NCI-H524 (cell line): Measurements from ENCODE around the gene EDAR.

ENCODE experiments used
- DNase-seq, 2 experiments: peaks; one replicate each; lab custom pipeline; 2025; lab: John Stamatoyannopoulos, UW

Gene EDAR

DNA sequence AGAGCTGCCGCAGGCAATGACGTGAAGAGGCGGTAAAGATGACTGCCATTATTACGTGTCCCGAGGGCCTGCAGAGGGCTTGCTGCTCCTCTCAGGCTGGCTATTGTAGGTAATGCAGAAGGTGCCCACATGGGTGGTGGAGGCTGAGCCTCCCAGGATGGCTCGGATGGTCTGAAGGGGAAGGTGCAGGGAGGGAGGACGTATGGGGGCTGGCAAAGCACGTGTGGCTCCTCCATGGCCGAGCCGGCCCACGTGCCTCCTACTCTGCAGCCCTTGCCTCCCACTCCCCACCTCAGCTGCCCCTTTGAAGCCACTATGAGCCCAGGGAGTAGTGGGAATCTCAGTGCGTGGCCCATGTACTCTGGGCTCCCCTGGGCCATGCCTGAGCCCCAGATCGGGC lies 48.9 kb downstream of the EDAR start:
- no peak for DNase-seq

GRCh38 chr2:108938077-108938710 lies 50.8 kb downstream of the EDAR start:
- DNase-seq: no peak

DNA sequence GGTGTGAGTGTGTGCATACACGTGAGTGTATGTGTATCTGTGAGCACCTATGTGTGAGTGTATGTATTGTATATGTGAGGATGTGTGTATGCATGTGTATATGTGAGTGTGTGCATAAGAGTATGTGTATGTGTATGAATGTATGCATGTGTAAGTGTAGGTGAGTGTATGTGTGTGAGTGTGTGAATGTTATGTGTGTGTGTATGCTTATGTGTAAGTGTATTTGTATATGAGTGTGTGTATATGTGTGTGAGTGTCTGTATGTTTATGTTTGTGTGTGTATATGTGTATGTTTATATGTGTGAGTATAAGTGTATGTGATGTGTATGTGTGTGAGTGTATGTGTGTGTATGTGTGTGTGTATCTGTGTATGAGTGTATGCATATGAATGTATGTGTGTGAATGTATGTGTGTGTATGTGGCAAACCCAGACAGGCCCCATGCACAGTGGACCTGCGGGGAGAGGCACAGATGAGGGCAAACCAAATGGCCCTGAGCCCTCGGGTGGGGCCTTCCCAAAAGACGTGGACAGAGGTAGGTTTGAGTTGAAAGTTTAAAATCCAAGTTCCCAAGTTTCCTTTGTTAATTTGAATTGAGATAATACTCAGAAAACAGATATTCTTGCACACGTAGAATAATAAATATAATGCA lies 51.5 kb downstream of the EDAR start:
- no peak for DNase-seq

- no peak for DNase-seq
These were observed 52.2 kb downstream of the EDAR start for GRCh38 chr2:108936866-108937265.

GRCh38 chr2:108936076-108936864 lies 52.8 kb downstream of the EDAR start:
- DNase-seq: no peak

DNA sequence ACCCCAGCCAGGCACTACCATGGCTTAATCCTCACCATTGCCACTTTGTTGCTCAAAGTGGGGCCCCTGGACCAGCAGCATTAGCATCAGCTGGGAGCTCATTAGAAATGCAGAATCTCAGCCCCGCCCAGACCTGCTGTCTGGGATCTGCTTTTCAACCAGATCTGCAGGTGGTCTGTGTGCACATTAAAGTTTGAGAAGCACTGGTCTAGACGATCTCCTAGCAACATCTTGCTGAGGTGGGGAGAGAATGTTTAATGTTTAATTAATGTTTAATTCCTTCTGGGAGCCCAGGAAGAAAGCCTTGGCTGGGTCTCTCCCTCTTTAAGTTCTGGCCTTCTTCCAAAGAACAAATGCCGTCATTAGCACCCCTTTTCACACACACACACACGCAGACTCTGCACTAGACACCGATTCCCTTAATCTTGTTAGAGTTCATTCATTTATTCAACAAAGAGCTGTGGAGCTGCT lies 53.7 kb downstream of the EDAR start:
- peak; percentile 85 to 89 for DNase-seq

- DNase-seq: no peak
These were observed 54.3 kb downstream of the EDAR start for GRCh38 chr2:108934583-108935245.

DNA sequence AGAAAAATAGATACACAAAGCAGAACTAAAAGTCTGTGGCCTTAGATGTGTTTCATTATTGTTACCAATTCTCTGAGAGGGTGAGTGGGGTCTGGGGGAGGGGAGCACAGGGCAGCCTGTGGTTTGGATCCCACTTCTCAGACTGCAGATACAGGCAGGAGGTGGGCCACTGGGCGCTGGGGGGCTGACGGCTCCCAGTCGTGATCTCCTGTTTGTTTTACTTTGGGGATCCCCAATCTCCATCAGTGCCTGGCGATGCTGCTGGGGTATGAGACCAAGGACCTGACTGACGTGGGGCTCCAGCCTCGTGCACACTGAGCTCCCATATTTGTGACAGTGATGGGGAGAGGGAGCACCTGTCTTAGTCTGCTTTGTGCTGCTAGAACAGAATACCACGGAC lies 54.9 kb downstream of the EDAR start:
- DNase-seq: no peak

DNA sequence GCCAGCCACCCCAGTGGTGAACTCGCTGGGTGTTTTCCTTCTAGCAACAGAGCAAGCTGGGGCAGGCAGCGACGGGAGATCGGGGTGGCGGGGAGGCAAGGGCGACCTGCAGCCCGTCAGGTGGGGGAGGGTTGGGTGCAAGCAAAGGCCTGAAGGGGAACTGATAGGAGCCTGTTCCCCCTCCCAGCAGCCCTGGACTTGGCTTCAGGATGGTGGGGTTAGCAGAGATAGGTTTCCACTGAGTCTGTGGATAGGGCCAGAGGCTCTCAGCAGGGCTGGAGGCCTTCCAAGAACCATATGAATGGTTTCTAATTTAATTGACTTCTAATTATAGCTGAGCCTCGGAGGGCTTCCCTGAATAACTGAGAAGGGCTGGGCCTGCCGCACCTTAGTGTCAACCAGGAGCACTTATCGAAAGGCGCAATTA lies 55.3 kb downstream of the EDAR start:
- DNase-seq: no peak

DNA sequence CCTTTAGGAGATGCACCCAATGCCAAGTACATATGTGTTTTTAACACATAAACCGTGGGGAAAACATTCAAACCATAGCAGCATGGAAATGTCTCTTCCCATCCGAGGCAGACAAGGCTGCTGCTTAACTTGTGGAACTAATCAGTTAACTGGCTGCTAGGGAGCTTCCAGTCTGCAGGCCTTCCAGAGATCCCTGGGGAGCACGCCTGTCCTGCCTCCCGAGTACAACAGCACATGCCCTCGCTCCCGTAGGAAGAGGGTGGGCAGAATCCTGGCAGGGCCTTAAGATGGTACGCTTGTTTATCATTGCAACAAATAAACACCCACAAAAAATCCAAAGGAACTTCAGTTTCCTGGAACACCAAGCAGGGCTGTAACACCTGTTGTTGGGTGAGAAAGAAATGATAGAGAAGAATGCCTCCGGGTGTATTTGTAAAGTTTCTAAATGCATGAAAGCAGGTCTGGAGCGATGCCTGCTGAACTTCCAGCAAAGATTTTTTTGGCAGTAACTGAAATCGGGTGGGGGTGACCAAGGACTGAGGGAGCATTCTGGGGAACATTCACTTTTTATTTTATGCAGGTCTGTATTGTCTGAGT lies 56.2 kb downstream of the EDAR start:
- DNase-seq: no peak

GRCh38 chr2:108931372-108931771 lies 57.6 kb downstream of the EDAR start:
- no peak for DNase-seq

GRCh38 chr2:108929807-108930425 lies 59.1 kb downstream of the EDAR start:
- no peak for DNase-seq

GRCh38 chr2:108928660-108929377 lies 60.2 kb downstream of the EDAR start:
- no peak for DNase-seq

DNA sequence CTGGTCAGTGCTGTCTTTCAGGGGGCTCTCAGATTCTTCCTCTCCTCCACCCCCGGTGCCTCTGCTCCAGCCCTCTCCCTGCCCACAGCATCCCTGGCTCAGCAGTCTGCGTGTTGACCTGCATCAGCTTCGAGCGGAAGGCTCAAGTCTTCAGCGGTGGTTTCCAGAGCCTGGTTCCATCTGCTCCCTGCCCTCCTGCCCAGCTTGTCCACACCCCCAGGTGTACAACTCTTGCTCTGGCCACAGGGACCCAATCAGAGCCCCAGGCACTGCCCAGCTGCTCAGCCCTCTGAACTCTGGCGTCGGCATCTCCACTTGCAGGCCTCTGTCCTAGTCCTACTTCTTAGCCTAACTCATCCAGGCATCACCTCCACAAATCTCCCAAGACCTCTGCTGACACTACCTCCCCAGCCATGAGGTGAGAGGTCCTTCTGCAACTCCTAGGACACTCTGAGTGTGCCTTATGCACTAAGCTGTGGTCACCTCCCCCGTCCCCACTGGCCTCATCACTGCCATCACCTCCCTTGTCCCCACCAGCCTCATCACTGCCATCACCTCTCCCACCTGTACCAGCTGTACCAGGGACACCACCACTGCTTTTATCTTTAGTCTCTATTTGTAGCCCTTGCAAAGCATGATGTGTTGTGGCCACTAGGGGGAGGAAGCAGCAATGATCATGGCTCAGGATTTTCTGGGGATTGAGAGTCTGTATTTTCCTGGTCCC lies 60.9 kb downstream of the EDAR start:
- peak; percentile 3 to 43 for DNase-seq

GRCh38 chr2:108927405-108927804 lies 61.6 kb downstream of the EDAR start:
- DNase-seq: no peak

GRCh38 chr2:108926561-108927380 lies 62.2 kb downstream of the EDAR start:
- no peak for DNase-seq

DNA sequence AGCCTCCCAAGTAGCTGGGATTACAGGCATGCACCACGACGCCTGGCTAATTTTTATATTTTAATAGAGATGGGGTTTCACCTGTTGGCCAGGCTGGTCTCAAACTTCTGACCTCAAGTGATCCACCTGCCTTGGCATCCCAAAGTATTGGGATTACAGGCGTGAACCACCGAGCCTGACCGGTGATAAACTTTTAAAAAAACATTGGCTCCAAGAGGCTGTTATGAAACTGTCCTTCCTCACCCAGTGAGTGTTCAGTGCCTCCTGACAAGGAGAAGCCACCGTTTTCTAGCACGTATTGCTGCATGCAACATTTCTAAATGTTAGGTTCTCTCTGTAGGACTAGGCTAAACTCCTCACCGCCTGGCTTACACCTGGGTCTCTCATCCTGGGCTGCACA lies 63.3 kb downstream of the EDAR start:
- DNase-seq: no peak

DNA sequence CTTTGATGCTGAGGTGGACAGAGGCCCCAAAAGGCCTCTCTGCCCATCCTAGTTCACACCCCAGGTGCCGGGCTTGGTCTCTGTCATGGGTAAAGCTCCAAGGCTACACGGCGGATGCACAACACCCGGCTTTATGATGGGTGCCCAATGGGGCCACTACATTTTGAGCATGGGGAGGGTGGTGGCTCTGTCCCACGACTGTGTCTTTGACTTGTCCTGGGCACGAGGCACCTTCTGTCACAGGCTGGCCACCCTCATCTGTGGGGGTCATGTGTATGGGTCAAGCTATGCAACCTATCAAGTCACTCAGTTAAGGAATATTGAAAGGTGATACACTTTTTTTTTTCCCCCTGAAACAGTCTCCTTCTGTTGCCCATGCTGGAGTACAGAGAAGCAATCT lies 63.7 kb downstream of the EDAR start:
- no peak for DNase-seq

DNA sequence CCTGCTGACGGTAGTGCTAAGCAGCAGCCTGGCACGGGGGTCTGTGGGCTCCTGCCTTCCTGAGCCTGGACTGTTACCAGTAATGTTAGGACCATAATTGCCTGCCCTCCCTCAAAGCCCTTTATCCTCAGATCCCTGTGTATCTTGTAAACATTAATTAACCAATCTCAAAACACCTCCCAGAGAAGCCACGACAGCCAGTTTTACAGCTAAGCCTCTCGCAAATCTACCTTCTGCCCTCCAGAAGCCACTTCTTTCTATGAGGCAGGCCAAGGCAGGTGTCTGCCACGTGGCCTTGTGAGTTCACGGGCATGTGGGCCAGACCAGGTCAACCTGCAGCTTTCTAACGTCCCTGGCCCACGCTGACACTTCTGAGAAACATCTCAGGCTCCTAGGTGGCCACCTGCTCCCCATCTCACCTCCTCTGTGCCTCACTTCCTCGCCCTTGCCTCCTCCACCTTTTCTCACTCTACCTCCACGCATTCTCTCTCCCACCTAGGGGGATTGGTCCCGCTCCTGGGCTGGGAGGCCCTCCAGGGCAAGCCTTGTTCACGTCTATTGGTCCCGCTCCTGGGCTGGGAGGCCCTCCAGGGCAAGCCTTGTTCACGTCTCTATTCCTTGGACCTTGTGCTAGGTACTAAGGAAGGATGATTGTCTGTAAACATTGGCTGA lies 64.3 kb downstream of the EDAR start:
- DNase-seq: no peak
